ENCODE measurements around the gene KCNQ2.

GRCh38 chr20:63384336-63384735, 88.1 kb downstream of the KCNQ2 start:
- no peak for TF ChIP-seq FOXA1 (IDR thresholded peaks at IDR 0.05)
- no peak for TF ChIP-seq CTCF (IDR thresholded peaks at IDR 0.05; ENCODE audit: low read depth, low read length, missing input control)
